NCI-H446 treated with DMSO at 0.1 percent for 48 hours (cell line): ENCODE results near the gene TMPRSS2.

Experiments used
- DNase-seq: peaks from one replicate; lab custom pipeline; 2025; lab: John Stamatoyannopoulos, UW

Gene TMPRSS2

DNA sequence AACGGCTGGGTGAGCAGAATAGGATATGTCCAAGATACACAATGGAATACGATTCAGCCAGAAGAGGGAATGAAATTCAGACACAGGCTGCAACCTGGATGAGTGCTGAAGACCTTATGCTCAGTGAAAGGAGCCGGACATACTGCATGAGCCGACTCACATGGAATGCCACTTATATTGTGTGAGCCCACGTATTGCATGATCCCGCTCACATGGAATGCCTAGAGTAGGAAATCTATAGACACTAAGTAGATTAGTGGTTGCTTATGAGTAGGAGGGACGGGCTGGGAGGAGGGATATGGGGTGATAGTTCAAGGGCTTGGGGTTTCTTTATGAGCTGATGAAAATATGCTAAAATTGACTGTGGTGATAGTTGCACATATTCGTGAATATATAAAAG is 26.8 kb downstream of the TMPRSS2 start:
- no peak for DNase-seq

DNA sequence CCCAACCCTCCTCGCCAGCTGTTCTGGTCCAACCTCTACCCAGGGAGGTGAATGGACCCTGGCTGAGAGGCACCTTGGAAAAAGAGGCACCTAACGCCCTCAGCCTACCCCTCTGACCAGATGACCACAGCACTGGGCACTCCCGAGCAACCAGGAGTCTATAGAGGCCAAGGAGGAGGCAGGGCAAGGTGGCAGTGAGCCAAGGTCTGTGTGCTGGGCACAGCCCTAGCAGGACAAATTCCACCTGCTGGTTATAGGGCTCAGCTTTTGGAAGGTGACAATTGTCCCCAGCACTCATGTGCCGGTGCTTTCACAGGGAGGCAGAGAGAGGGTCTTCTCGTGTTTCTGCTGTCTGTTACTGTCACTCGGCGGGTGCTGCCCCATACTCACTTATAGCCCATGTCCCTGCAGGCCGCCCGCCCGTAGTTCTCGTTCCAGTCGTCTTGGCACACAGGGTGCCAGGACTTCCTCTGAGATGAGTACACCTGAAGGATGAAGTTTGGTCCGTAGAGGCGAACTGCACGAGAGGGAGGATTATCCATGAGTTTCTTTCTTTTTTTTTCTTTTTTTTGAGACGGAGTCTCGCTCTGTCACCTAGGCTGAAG is 27.8 kb downstream of the TMPRSS2 start:
- no peak for DNase-seq

DNA sequence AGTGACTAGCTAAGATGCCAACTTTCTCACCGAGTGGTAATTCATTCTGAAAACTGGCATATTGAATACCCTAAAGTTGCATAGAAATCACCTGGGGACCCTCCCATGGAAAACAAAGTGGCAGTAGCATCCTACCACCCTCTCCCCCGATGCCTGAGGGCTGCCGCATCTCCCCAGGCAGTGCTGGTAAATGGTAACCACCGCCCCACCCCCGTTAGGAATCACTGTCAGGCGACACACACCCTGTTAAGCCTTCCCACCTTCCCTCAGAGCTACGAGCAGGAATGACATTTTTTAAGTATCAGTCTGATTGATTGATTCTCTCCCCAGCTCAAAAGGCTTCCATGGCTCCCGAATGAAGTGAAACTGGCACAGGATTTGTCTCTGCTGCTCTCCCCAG is 28.3 kb downstream of the TMPRSS2 start:
- no peak for DNase-seq

DNA sequence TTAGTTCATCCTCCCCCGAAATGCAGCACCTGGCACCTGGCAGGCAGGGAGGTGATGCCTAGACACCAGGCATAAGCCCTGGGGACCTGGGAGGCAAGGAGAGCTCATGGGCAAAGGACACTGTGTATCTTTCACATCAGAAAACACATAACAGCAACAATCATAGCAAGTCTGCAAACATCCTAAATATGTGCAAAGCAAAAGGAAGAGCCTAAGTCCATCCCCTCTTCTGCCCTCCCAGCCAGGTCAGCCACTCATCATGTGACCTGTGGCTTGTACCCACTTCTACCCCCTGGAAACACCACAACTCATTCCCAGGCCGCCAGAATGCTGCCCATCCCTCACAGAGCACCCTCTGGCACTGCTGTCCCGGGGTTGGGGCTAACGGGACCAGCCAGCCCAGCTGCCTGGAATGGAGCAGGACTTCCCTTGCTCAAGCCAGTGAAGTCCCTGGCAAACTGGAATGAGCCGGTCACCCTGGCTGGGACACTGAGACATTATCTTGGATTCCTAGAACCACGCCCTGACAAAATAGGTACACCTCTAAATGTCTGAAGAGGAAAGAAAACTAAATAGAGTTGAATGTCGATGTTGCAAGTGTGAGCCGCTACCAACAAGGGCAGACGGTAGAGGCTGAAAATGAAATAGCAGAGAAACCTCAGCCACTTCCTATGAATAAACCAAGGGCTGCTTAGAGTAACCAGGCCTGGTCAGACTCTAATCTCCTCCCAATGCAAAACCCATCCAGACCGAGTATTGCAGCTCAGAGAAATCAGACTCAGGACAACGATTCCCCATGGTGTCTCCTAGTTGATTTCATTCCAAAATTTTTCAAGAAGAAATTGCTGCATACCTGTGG is 29.4 kb downstream of the TMPRSS2 start:
- DNase-seq, result no peak

DNA sequence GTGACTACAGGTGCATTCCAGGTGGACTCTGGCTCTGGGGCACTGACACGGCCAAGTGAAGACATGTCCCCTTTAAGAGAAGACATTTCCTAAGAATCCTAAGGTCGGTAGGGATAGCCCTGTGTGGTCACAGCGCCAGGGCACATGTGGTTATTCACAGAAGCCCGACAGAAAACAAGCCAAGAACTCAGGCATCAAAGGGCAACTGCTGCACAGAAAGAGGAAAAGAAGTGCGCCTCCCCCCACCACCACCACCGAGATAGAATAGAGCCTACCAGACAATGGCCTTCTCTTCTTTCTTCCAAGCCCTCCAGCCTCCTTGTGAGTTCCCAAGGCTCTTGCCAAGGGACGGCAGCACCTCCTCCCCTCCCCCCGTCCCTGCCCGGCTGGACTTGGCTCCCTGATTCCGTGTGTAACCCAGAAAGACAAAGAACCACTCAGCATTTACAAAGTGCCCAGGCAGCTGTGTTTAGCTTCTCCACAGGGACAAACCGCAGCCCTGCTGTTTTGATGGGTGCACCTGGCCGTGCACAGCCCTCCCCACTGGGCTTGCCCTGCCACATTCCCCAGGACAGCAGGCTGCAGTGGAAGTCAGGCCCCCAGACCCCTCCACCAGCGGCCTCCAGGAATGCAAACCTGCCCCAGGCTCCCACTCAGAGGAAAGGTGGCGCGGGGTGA is 30.2 kb downstream of the TMPRSS2 start:
- no peak for DNase-seq

DNA sequence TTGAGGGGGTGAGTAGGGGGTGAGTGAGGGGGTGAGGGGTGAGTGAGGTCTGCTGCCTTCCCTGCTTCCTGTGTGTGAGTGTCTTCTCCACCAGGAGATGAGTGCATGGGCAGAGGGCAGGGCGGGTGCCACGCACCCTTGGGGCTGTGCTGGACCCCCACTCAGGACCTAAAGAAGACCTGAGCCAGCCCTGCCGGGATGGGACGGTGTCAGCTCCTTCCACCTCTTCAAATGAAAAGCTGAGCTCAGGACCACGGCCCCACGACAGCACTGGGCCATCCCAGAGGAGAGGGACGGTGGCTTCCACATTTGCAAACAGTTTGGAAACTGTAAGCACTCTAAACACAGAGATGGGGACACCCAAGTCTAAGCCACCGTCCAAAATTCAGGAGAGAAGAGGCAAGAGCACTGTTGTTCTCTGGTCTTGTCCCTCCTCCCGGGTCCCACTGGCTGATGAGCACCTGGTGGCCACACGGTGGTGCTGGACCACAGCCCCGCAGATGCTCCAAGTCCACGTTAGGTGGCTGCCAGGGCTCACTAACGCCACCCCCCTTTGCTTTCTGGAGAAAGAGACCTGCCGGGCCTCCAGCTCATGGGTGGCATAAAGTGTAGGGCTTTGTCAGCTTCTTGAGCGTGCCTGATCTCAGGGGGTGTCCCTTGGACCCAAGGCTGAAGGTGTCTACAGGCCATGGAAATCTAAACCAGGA is 32.1 kb downstream of the TMPRSS2 start:
- DNase-seq, result no peak

DNA sequence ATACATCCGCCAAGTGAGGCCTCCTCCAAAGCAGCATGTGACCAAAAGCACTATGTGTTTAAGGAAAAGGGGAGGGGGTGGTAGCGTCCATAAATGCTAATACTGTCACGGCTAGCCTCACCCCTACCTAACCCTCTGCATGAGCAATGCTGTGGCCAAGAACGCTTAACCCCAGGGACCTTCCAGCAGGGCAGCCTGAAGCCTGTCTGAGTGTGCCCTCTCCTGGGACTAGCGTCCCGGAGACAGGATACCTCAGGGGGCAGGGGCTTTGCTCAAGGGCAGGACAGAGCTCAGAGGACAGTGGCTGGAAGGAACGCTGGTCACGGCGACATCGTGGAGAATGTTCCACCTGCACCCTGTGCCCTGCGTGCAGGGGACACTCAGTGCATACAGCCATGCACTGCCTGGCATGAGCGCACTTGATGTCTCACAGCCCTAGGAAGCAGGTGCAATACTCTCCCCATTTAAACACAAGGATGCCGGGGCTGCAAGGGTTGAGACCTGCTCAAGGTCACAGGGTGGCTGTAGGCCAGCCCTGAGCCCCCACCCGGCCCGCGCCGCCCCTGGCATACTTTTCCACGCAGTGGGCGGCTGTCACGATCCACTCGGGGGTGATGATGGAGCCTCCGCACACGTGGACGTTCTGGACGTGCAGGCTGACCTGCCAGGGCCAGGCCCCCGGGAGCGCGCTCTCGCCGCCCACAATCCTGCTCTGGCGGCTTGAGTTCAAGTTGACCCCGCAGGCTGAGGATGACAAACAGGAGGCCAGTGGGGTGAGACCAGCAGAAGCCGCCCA is 35.0 kb downstream of the TMPRSS2 start:
- DNase-seq, result no peak

DNA sequence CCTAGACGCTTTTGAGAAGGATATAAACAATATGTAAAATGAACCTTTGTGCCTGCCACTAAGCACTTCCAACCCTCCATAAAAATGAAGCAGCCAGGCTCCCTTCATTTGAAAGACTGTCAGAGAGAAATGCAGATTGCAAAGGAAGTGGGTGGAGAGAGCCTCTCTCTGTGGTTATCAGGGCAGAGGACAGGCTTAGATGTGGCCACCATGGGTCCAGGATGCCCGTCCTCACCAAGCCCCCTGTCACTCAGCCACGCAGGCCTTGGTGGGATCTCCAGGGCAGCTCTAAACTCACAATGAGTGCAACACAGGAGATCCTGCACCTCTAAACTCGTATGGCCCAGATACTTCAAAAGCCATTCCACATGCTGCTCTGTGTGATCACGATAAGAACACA is 37.9 kb downstream of the TMPRSS2 start:
- no peak for DNase-seq

DNA sequence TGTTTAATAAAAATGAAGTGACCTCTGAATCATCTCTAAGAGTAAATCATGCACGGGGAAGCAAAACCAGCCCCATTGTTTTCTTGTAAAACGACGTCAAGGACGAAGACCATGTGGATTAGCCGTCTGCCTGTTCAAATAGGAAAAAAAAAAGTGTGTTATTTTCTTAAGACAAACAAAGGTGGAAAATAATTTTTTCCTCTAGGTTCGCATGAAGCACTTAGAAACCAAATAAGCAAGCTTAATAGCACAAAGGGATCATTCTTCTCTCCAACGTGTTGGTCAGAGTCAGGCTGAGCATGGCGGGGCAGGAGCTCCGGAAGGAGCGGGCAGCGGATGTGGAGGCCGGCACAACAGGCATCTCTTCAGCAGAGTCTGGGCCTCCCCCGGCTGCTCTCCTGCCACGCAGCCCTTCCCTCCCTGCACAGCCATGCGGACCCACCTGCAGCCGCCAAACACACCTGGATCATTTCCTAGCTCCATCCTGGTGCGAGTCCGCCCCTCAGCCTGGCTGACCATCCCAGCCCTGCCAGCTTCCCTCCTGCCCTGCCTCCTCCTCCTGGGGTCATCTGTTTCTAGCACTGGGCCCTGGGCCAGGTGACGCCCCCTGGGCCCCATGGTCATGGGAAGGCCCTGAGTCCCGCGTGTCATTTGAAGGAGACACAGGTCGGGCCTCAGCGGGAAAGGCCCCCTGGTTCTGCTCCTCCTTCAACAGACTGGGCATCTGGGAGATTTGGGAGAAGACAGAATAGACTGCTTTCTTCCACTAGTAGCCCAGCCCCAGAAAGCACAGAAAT is 41.7 kb downstream of the TMPRSS2 start:
- no peak for DNase-seq

DNA sequence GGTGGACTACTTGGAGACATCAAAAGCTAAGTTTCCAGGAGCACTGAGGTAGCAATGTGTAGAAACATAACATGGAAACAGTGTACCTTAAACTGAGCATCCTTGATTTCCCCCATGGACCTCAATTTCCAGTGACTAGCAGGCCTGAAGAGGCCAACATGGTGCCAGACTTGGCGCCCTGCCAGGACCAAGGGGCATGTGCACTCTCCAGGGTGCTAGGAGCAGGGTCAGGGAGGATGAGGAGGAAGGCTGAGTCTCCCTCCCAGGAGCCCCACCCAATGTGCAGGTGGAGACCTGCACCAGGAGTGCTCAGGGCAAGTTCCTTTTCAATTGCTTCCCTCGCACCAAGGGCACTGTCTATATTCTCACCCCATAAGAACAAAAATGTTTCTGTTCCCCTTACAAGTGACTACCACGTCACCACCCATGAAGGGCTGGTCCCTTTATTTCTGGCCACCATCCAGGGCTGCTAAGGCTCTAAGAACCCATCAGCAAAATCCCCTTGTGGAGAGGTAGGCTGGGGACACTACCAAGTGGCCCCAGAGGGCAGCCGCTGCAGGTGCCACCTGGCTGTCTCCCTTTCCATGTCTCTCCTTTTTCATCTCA is 42.7 kb downstream of the TMPRSS2 start:
- no peak for DNase-seq

DNA sequence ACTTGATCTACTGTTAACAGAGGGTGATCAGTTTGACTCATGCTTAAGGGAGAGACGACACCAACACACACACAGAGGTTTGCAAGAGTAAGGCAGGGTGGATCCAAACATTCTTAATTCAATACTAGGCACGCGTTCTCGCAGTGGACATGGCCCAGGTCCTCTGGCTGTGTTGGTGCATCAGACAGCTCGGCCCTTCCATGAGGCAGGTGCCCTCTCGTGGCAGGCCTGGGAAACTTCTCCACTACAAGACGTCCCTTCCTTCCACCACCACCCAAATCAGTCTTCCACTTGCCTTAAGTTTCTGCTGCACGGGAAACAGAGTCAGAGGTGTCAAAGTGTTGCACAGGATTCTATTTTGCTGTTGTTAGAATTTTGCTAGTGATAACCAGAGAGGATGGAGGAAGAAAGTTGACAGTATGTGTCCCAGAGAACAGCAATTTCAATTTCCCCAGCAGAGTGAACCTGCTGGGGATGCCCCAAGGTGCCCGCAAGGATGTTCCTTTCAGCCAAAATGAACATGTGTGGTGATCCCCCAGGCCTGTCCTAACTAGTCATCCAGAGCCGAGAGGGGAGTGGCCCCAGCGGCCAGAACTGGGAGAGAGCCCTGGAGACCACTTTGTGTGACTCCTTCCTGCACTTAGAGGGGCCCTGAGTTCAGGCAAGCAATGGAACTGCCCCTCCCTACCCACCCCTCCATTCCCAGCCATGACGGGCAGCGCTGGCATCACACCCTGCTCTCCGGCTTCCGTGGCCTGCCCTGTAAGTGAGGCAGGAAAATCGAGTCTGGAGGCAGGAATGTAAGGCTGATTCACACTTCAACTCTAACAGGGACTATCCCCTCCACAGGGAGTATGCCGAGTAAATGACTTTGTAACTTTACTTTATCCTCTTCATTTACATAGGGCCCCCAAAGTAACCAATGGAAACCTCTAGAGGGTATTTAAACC is 47.1 kb downstream of the TMPRSS2 start:
- no peak for DNase-seq

DNA sequence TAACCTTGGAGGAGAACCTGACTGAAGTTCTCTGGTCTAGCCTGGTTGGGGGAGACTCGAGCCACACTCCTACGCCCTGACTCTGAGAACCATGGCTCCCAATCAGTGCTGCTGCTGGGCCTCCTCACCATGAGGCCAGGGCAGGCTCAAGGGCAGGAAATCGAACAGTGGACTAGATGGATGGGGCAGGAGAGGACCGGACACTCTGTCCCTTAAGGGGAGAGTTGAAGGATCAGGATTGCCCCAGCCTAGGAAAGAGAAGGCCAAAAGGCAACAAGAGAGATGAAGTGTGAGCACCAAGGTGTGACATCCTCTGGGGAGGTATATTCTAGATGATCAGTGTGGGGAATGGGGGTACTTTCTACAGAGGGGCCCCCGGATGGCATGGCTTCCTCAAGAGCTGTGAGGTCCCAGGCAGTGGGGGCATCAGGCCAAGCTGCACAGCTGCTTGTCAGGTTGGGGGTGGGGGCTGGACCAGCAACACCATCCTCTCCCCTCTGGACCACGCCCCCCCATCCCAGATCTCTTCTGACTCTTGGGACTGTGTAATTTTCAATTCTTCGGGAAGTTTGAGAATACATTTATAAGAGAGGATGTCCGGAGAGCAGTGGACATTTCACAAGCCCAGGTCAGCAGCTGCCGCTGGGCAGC is 47.9 kb downstream of the TMPRSS2 start:
- DNase-seq, result no peak

DNA sequence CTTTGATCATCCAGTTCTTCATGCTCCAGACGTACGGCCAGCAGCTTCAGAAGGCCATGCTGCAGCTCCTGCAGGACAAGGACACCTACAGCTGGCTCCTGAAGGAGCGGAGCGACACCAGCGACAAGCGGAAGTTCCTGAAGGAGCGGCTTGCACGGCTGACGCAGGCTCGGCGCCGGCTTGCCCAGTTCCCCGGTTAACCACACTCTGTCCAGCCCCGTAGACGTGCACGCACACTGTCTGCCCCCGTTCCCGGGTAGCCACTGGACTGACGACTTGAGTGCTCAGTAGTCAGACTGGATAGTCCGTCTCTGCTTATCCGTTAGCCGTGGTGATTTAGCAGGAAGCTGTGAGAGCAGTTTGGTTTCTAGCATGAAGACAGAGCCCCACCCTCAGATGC is 49.4 kb downstream of the TMPRSS2 start:
- DNase-seq, result no peak

DNA sequence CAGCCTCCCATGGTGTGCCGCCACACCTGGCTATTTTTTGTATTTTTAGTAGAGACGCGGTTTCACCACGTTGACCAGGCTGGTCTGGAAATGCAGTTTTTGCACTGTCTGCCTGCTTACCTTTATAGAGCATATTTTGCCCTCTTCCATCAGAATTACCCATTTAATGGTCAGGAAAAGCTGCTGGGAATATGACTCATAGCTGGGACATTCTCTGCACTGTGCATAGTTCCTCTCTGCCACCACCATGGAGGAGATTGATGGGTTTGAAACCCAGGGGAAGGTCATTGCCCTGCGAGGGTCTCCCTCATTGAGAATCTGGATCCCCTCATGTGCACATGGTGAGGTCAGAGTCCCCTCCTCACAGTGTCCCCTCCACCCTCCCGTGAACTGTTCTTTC is 49.8 kb downstream of the TMPRSS2 start:
- no peak for DNase-seq

DNA sequence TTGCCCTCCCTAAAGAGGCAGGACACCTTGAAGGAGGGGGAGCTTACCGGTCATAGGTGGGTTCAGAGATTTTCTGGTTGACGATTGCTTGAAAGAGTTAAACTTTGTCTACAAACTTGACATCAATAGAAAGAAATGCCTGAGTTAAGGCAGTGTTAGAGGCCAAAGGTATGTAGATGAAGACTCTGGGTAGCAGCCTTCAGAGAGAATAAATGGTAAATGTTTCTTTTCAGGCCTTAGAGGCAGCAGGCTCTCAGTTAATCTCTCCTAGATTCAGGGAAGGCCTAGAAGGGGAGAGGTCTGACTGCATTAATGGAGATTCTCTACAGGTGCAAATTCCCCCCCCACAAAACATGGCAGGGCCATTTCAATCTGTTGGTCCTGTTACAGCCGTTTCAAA is 54.2 kb downstream of the TMPRSS2 start:
- DNase-seq, result no peak

DNA sequence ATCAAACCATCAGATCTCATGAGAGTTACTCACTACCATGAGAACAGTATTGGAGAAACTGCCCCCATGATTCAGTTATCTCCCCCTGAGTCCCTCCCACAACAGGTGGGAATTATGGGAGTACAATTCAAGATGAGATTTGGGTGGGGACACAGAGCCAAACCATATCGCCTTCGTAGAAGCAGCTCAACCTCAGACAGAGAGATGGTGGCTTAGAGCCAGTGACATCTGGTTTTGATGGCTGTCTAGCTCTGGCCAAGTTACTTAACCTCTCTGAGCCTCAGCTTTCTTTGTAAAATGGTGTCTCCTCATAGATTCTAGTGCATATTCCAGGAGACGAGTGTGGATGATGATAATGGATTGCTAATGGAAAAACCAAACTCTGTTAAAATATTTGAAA is 54.8 kb downstream of the TMPRSS2 start:
- DNase-seq, result no peak

DNA sequence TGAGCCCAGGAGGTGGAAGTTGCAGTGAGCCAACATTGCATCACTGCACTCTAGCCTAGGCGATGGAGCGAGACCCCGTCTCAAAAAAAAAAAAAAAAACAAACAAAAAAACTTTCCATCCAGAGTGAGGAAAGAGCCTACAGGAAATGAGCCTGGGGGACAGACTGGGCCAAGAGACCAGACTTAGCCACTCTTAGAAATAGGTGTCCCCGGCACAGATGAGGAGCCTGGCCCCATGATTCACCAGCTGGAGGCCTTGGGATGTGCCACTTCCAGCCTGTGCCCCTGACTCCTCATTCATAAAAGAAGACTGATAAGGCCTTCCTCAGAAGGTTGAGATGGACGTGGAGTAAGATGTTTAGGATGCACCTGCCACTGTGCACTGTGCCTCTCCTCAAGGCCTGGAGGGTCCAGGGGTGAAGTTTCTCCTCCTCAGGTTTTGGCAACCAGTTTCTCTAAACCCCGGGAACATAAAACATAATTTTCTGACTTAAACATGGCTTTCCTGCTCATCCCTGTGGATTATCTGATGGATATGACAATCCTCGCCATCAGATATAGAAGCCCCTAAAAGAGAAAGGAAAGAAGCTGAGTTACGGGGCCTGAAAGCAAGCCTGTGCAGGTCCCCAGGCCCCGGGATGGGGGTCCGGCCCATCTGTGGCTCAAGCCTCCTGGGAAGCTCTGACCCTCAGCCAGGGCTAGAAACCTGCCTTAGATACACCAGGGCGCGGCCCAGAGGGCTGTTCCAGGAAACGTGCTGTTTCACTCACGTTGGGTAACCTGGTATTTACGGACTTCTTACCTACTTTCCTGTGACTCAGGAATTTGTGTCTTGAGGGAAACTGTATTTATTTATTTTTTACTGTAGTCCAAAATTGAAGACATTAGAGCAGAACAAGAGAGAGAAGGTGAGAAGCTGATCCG is 55.9 kb downstream of the TMPRSS2 start:
- no peak for DNase-seq

DNA sequence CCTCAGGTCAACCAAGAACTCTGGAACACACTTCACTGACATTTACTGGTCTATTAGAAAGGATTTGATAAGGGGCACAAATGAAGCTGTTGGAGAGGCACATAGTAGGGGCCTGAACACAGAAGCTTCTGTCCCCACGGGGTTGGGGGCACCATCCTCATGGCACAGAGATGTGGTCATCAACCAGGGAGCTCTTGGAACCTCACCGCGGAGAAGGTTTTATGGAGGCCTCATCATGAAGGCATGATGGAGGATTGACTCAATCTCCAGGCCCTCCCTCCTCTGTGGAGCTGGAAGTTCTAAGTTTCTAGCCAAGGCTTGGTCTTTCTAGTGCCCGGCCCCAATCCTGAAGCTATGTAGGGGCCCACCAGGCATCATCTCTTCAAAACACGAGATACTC is 58.3 kb downstream of the TMPRSS2 start:
- DNase-seq, result no peak
